Right cardiac atrium (tissue), 5 donors: ENCODE results near the gene RNF149. TPM values are rescaled to one million over a fixed set of nuclear protein-coding genes. Genes with fewer than 3 reads are reported as not detected.
"Not testable (repeated sequence)": the region's sequence is repeated elsewhere in the genome, so short reads cannot be mapped to it uniquely, and the experiment has no call there.

Experiments
- ATAC-seq, 2 donors: fragments of 200-7000 bp; cut with Tn5 transposase; one replicate each; pipeline versions ENCODE4 v1.8.0 to v1.9.1; 2020; ENCODE audit warnings: moderate library complexity in 2 of 2, mild to moderate bottlenecking in 1 of 2
- DNase-seq, 3 donors: peaks; one replicate each; pipeline ENCODE4 v3.0.0-alpha.2; 2020
- H3K27ac ChIP-seq: one replicate; pipeline ENCODE4 v1.5.1; 2013; ENCODE audit warnings: mild to moderate bottlenecking, low read length, control low read depth, moderate library complexity
- H3K27me3 ChIP-seq: one replicate; pipeline ENCODE4 v1.6.1; 2013; ENCODE audit not compliant: control insufficient read depth, insufficient read depth
- H3K4me1 ChIP-seq: one replicate; pipeline ENCODE4 v1.6.1; 2013; ENCODE audit warnings: low read length; ENCODE audit not compliant: control insufficient read depth, insufficient read depth
- H3K4me3 ChIP-seq: one replicate; pipeline ENCODE4 v1.5.1; 2013; ENCODE audit warnings: low read length, control low read depth
- H3K9me3 ChIP-seq: one replicate; pipeline ENCODE4 v1.6.1; 2013; ENCODE audit warnings: low read length; ENCODE audit not compliant: control insufficient read depth
- WGBS: extraction: QIAGEN DNeasy Blood & Tissue Kit; methylation state at CpG from one replicate; pipeline ENCODE4 v1.1.7; 2013; 5-methylcytosine and 5-hydroxymethylcytosine counted together
- intact Hi-C, 4 donors: fragments of 100-400 bp; cut with DNase I; formaldehyde crosslinking; loops; one replicate each; pipeline versions ENCODE4 v1.11.0 to v1.14.0; 2022 to 2023
- polyA plus RNA-seq: library from polyadenylated mRNA; stranded (reverse); fragments of 200-250 nt; gene quantifications from one replicate; pipeline ENCODE4 v1.2.3, GENCODE V29; 2013
- total RNA-seq, 4 donors: library from RNA; stranded (reverse); fragmentation: NEBNext Ultra II Directional; extraction: Animal tissue kit (Norgen Biotek cat#: 25700); gene quantifications; one replicate each; pipeline ENCODE4 v1.2.1, GENCODE V29; 2021
- donor health status: healthy with polysubstance abuse.
- donor health status: DM: no; HTN: yes; CAD: no.
- donor health status: DM: no; HTN: no; CAD: no.
- donor health status: DM: no; HTN: yes; CAD: no; lungs with severe emphysema.
- donor health status: DM: yes; HTN: yes; CAD: no.

RNF149 gene
- total and polyA plus RNA-seq, 5 donors = 18.0 to 40.6 (median 22.7) TPM

DNA sequence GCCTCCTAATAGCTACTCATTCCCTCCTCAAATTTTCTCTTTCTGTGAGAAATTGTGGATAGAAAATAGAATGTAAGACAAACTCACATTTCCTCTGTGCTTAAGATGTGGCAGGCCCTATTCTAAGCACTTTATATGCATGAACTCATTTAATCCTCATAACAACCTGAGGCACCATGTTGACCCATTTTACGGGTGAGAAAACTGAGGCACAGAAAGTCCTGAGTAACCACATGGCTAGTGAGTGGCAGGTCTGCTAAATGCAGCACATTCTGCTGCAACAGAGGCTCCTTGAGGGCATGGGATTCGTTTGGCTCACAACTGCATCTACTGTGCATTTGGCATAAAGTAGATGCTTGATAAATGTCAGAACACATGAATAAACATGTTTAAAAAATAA, 22.7 kb upstream of the RNF149 start:
- no peak for ATAC-seq
- DNase-seq = no peak
- H3K9me3 ChIP-seq = no peaks in the 10 kb centered on the region
- H3K27me3 ChIP-seq = no peaks in the 10 kb centered on the region
- intact Hi-C loops = no loop called here
- H3K4me1 ChIP-seq = peaks cover 2% of the 10 kb centered on the region
- H3K4me3 ChIP-seq = no peak overlapping the region
- no peak overlapping the region for H3K27ac ChIP-seq
- 91% methylated on average over 2 of the region's 2 CpGs for WGBS

DNA sequence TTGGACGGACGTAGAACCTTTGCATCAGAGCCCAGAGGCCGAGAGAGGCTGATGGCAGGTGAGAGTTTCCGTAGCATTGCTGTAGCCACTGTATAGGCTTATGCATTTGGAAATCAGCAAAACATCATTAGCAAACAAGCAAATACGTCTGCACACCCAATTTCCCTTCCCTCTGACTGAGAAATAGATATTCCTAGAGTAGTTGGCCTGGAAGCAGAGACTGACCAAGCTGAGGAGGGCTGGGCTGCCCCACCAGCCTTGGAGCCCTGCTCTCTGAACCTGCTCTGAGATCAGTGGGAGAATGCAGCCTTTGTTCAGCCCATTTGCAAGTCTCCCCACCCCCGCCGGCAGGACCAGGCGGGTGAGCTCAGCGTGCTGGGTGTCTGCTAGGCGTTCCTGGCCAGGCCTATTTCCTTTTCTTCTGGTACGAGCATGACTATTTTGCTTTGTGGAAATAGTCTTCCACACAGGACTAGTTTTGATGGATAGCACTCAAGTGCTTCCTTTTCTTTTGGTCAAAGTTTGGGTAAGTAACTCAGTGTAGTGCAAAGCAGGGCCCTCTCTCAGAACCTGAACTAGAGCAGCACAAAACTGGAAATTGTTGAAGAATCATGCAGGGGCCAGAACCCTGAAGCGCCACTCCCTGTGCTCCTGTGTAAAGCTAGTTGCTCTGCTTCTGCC, 21.9 kb upstream of the RNF149 start:
- intact Hi-C loops = no loop called here
- WGBS = 52% methylated on average over 12 of the region's 12 CpGs
- Histone ChIP-seq H3K27ac (no peak overlapping the region), H3K27me3 (no peaks in the 10 kb centered on the region), H3K9me3 (no peaks in the 10 kb centered on the region), H3K4me3 (no peak overlapping the region), H3K4me1 (peaks cover 2% of the 10 kb centered on the region)
- DNase-seq (peak; percentile 63 to 86 (median 82)), ATAC-seq (peak; percentile 88 to 95)

DNA sequence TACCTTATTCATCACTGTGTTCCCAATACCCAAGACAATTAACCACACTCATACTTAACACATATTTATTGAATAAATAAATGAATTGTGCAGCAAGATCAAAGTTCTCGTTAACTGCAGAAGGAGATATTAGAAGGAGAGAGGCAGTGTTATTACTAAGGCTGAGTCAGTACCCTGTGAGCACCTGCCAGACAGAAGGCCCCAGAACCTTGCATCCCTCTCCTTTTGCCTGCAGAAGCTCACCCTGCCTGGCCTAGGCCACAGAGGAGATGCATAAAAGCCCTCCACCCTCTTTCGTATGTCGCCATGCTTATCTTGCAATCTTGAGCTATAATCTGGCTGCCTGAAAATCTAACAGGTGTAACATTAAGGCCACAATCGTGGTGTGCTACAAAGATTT, 20.5 kb upstream of the RNF149 start:
- Histone ChIP-seq H3K27me3 (no peaks in the 10 kb centered on the region), H3K4me3 (no peak overlapping the region), H3K27ac (no peak overlapping the region), H3K4me1 (peaks cover 2% of the 10 kb centered on the region), H3K9me3 (no peaks in the 10 kb centered on the region)
- no peak for ATAC-seq
- DNase-seq = no peak
- intact Hi-C loops = no loop called here
- 85% methylated on average over 4 of the region's 4 CpGs for WGBS

DNA sequence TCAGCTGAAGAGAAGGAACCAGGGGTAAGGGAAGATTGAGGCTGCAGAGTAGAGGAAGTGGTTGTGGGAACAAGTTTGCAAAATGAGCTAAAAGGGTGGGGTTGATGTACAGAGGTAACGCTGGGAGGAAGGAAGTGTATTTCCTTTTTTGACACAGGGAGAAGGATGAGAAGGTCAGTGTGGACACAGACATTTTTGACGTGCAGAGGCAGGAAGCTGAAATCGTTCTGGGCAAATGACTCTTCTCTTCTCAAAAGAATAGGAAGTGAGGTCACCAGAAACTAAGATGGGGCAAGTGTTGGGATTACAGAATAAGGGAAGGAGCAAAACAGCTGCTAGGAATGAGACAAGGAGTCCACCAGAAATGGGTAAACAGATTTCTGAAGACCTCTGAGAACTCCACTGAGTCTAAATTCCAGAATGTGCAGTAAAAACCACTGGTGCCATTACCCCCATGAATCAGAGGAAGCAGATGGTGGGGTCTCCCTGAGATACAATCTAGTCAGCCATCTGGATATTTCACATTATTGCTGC, 20.0 kb upstream of the RNF149 start:
- H3K4me3 ChIP-seq = no peak overlapping the region
- 37% methylated on average over 3 of the region's 3 CpGs for WGBS
- no peak for DNase-seq
- H3K27ac ChIP-seq = no peak overlapping the region
- intact Hi-C loops = no loop called here
- H3K27me3 ChIP-seq = no peaks in the 10 kb centered on the region
- H3K9me3 ChIP-seq = no peaks in the 10 kb centered on the region
- H3K4me1 ChIP-seq = peaks cover 2% of the 10 kb centered on the region
- ATAC-seq = peak; percentile 83 to 84

DNA sequence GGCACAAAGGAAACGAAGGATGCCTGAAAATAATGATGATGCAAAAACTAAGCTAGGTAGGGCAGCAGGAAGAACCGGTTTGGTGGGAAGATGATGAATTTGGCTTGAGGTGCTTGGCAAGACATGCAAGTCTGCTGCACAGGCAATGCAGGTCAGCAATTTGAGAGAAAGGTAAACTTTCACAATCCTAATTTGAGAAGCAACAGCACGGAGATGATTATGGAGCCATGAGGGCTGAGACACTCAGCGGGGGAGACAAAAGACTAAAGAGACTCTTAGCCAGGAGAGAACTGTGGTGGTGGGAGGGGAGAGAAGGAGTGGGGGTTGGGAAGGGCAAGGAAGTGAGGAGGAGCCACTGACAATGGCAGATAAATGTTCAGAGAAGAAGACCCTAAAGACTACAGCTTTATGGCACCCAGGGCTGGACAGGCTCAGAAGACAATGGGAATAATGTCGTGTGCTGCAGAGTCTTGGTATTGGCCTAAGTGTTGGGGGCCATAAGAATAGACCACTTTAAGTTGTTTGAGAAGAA, 19.4 kb upstream of the RNF149 start:
- ATAC-seq (no peak), DNase-seq (no peak)
- intact Hi-C loops = no loop called here
- no peak overlapping the region for H3K4me3 ChIP-seq
- peaks cover 2% of the 10 kb centered on the region for H3K4me1 ChIP-seq
- WGBS = 65% methylated on average over 5 of the region's 5 CpGs
- H3K27me3 ChIP-seq = no peaks in the 10 kb centered on the region
- peak overlapping the region; percentile 17 for H3K27ac ChIP-seq
- H3K9me3 ChIP-seq = no peaks in the 10 kb centered on the region

DNA sequence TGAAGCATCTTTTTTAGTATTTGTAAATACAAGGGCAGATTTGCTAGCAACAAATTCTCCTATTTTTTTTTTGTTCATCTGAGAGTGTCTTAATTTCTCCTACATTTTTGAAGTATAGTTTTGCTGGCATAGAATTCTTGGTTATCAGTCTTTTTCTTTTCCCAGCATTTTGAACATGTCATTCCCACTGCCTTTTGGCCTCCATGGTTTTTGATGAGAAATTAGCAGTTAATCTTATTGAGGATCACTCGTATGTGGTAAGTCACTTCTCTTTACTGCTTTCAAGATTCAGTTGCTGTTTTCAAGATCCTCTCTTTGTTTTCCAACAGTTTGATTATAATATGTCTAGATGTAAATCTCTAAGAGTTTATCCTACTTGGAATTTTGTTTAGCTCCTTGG, 16.9 kb upstream of the RNF149 start:
- peaks cover 2% of the 10 kb centered on the region for H3K4me1 ChIP-seq
- intact Hi-C loops = no loop called here
- no peak for DNase-seq
- 88% methylated on average over 1 of the region's 1 CpG for WGBS
- H3K9me3 ChIP-seq = no peaks in the 10 kb centered on the region
- H3K4me3 ChIP-seq = no peak overlapping the region
- H3K27ac ChIP-seq = no peak overlapping the region
- ATAC-seq = no peak
- no peaks in the 10 kb centered on the region for H3K27me3 ChIP-seq

- DNase-seq, H3K4me3 ChIP-seq, H3K27me3 ChIP-seq, ATAC-seq, intact Hi-C loops, H3K9me3 ChIP-seq, H3K4me1 ChIP-seq, H3K27ac ChIP-seq: not testable (repeated sequence)
- 87% methylated on average over 6 of the region's 6 CpGs for WGBS
Measured at GRCh38 chr2:101316568-101316967, 8.1 kb upstream of the RNF149 start.

GRCh38 chr2:101311696-101312017, 3.2 kb upstream of the RNF149 start:
- Histone ChIP-seq H3K4me3 (no peak overlapping the region), H3K27ac (no peak overlapping the region), H3K4me1 (no peaks in the 10 kb centered on the region), H3K27me3 (no peaks in the 10 kb centered on the region), H3K9me3 (no peaks in the 10 kb centered on the region)
- ATAC-seq = no peak
- intact Hi-C loops = no loop called here
- 70% methylated on average over 3 of the region's 3 CpGs for WGBS
- no peak for DNase-seq

DNA sequence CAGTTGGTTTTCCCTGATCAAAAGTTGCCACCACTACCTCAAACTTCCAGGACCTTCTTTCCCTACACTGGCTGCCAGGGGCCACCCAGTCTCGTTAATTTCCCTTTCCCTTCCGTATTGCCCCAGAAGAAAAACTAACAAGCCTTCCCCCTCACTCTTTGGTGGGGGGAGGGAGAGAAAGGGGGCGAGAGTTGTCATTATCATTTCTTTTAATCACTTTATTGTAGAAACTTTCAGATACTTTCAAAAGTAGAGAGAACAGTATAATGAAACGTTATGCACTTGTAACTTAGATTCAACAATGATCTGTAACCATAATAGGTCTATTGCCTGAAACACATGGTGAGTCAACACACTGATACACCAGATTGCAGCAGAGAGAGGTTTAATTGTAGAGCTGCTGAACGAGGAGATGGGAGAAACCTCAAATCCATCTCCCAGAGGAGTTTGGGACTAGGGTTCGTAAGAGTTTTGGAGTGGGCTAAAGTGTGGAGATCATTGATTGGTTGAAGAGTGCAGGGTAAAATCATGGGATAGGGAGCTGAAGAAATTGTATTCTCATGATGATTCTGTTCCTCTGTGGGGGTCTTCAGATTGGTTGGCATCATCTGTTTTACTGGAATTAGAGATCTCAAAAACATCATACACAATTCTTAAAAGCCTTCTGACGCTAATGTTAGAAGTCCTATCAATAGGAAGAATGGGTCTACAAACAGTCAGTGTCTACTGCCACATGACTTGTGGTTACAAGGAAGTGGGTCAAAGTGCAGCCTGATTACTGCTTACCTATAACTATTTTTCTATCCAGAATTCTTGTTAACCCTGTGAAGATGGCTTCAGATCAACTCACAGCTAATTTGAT, 2.6 kb upstream of the RNF149 start:
- DNase-seq (no peak), ATAC-seq (no peak)
- no peaks in the 10 kb centered on the region for H3K27me3 ChIP-seq
- H3K4me3 ChIP-seq = no peak overlapping the region
- H3K9me3 ChIP-seq = no peaks in the 10 kb centered on the region
- intact Hi-C loops = no loop called here
- WGBS = 79% methylated on average over 7 of the region's 7 CpGs
- H3K27ac ChIP-seq = no peak overlapping the region
- peaks cover 3% of the 10 kb centered on the region for H3K4me1 ChIP-seq

- Histone ChIP-seq H3K4me1 (peaks cover 7% of the 10 kb centered on the region), H3K27me3 (no peaks in the 10 kb centered on the region), H3K27ac (no peak overlapping the region), H3K4me3 (no peak overlapping the region), H3K9me3 (no peaks in the 10 kb centered on the region)
- intact Hi-C loops = no loop called here
- no peak for DNase-seq
- ATAC-seq = no peak
- WGBS = 79% methylated on average over 10 of the region's 10 CpGs
Measured at GRCh38 chr2:101310090-101310833, 1.8 kb upstream of the RNF149 start.
